Stimulated activated memory B cell treated with anti-CD40 and anti-IgM and Interleukin-4, amounts not matched to agents 10 μg/mL and 1 μg/mL and 100 μg/mL, for 72 hours (primary cell): ENCODE results near the gene OSBP.

Experiments used
- ATAC-seq: fragments of 150-1000 bp; cut with Tn5 transposase; 2 replicates; pipeline ENCODE4 v1.10.0; 2021
- H3K27ac Mint-ChIP-seq: one replicate; pipeline ENCODE4 v1.8.0; 2022; ENCODE audit warnings: mild to moderate bottlenecking, mixed read lengths
- H3K27me3 Mint-ChIP-seq: one replicate; pipeline ENCODE4 v1.8.0; 2022; ENCODE audit warnings: mixed read lengths
- H3K36me3 Mint-ChIP-seq: one replicate; pipeline ENCODE4 v1.8.0; 2022; ENCODE audit warnings: mixed read lengths
- H3K4me1 Mint-ChIP-seq: one replicate; pipeline ENCODE4 v1.8.0; 2022; ENCODE audit warnings: mixed read lengths
- H3K4me3 Mint-ChIP-seq: one replicate; pipeline ENCODE4 v1.8.0; 2022; ENCODE audit warnings: mild to moderate bottlenecking, moderate library complexity, mixed read lengths
- H3K9me3 Mint-ChIP-seq: one replicate; pipeline ENCODE4 v1.8.0; 2022; ENCODE audit warnings: mixed read lengths

OSBP gene

GRCh38 chr11:59616396-59616982 is 915 bp upstream of the OSBP start:
- no peaks in the 10 kb centered on the region for H3K9me3 Mint-ChIP-seq
- no peak for ATAC-seq
- peaks cover 14% of the 10 kb centered on the region for H3K36me3 Mint-ChIP-seq
- peak overlapping the region; percentile 76 for H3K27ac Mint-ChIP-seq
- no peaks in the 10 kb centered on the region for H3K27me3 Mint-ChIP-seq
- peak overlapping the region; percentile 67 for H3K4me3 Mint-ChIP-seq
- H3K4me1 Mint-ChIP-seq: peaks cover 34% of the 10 kb centered on the region

DNA sequence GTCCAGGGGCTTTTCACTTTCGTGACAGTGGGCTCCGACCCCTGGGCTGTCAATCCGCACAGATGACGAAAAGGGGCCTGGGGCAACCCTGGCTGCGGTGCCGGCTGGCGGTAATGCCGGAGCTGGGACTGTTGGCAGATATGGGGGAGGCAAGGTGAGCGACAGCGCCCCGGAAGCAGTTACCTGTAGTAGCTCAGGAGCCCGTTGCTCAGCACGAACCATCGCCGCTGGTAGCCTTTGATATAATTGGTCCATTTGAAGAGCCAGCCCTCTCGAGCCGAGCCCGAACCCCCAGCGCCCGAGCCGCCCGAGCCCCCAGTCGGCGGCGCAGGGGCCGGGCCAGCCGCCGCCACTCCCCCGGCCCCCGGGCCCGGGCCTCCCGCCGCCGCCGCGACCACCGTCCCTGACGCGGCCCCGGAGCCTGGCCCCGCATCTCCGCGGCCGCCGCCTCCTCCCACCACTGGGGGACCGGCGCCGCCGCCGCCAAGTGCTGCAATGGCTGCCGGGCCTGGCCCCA is 396 bp downstream of the OSBP start:
- Mint-ChIP-seq H3K27ac (peak overlapping the region; percentile 76), H3K4me3 (peak overlapping the region; percentile 94), H3K36me3 (peaks cover 14% of the 10 kb centered on the region), H3K4me1 (peaks cover 37% of the 10 kb centered on the region), H3K9me3 (no peaks in the 10 kb centered on the region), H3K27me3 (no peaks in the 10 kb centered on the region)
- peak; percentile 2 for ATAC-seq

DNA sequence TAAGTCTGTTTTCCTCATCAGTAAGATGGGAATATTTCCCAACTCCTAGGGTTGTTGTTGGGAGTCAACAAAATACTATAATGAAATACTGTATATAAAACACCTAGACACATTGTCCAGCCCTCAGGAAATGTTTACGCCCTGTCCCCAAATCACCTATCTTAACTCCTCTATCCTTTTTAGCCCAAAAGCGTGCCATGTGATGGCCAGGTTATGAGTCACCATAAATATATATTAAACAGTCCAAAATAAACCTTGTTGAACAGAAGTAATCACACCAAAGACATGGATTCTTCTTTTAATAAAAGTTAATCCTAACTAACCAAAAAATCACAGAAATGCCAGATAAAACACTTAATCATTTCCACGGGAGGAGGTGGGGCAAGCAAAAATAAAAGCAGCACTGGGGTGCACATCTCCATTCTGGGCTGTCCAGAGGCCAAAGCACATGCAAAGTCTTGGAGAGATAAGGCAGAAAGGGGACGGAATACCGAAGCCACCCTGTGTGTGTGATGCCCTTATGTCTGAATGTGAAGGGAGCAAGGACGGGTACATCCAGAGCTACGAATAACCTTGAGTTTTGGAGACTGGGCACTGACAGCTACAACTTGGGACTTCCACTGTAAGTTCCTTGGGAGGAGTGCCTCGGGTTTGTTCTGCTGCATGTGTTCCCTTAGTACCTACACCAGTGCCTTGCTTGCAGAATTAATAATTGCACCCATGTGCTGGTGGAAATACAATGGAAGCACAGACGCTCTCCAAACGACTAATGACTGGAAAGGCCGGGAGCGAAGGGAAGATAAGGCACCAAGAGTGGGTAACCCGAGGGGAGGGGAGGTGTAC is 1.1 kb downstream of the OSBP start:
- Mint-ChIP-seq H3K4me1 (peaks cover 37% of the 10 kb centered on the region), H3K36me3 (peaks cover 15% of the 10 kb centered on the region), H3K9me3 (no peaks in the 10 kb centered on the region), H3K27ac (peak overlapping the region; percentile 76), H3K27me3 (no peaks in the 10 kb centered on the region), H3K4me3 (peak overlapping the region; percentile 94)
- ATAC-seq: no peak

GRCh38 chr11:59611570-59612565 is 3.7 kb downstream of the OSBP start:
- Mint-ChIP-seq H3K4me1 (peaks cover 37% of the 10 kb centered on the region), H3K4me3 (no peak overlapping the region), H3K9me3 (no peaks in the 10 kb centered on the region), H3K27ac (no peak overlapping the region), H3K36me3 (peaks cover 41% of the 10 kb centered on the region), H3K27me3 (no peaks in the 10 kb centered on the region)
- ATAC-seq: no peak

- H3K27ac Mint-ChIP-seq: no peak overlapping the region
- peaks cover 55% of the 10 kb centered on the region for H3K36me3 Mint-ChIP-seq
- peaks cover 37% of the 10 kb centered on the region for H3K4me1 Mint-ChIP-seq
- no peaks in the 10 kb centered on the region for H3K9me3 Mint-ChIP-seq
- ATAC-seq: no peak
- H3K4me3 Mint-ChIP-seq: no peak overlapping the region
- H3K27me3 Mint-ChIP-seq: no peaks in the 10 kb centered on the region
These were observed 5.3 kb downstream of the OSBP start for GRCh38 chr11:59610289-59610688.

DNA sequence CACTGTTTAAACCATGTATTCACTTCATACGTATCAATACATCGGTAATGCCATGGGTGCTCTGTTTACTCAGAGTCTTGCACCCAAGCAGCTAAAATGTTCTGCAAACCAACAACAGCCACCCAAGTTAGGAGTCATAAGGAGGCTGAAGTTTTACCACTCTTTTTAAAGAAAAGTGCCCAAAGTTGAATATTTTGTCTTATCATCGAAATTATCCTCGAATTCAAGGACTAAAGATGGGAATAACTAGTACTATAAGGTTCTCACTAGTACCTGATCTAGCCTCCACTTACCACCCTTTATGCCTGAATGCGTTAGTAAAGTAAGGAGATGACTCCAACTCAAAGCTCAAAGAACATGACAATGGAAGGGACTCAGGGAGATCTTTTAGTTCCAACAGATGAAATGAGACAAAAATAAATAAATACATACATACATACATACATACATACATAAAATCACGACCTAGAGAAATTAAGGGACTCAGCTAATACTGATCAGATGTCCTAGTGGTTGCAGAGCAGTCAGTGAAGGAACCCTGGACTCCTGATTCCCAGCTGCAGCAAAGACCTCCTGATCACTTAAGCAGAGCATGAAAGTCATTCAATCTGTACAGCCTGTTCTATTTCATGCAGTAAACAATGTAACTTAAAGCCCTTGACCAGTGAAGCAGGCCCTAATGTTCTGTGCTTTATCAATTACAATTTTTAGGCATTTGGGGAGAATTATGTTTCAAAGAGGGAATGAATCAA is 7.7 kb downstream of the OSBP start:
- Mint-ChIP-seq H3K4me1 (peaks cover 24% of the 10 kb centered on the region), H3K27me3 (no peaks in the 10 kb centered on the region), H3K9me3 (no peaks in the 10 kb centered on the region), H3K27ac (no peak overlapping the region), H3K36me3 (peaks cover 68% of the 10 kb centered on the region), H3K4me3 (no peak overlapping the region)
- ATAC-seq: no peak

DNA sequence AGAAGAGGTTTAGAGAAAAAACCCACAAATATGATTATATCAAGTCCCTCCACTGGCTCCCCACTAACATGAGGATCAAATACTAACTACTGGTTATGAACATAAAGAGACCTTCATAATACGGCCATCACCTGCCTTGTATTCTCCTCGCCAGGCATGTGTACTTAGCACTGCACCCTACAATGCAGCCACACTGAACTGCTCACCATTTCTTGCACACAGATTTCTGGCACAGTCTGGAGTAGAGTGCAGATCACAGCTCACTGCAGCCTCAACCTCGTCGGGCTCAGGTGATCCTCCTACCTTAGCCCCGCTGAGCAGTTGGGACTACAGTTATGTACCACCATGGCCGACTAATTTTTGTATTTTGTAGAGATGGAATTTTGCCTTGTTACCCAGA is 13.1 kb downstream of the OSBP start:
- Mint-ChIP-seq H3K4me1 (peaks cover 8% of the 10 kb centered on the region), H3K36me3 (peaks cover 84% of the 10 kb centered on the region), H3K9me3 (no peaks in the 10 kb centered on the region), H3K27me3 (no peaks in the 10 kb centered on the region), H3K27ac (no peak overlapping the region), H3K4me3 (no peak overlapping the region)
- no peak for ATAC-seq

GRCh38 chr11:59601788-59602187 is 13.8 kb downstream of the OSBP start:
- no peak overlapping the region for H3K27ac Mint-ChIP-seq
- peaks cover 8% of the 10 kb centered on the region for H3K4me1 Mint-ChIP-seq
- ATAC-seq: no peak
- H3K9me3 Mint-ChIP-seq: no peaks in the 10 kb centered on the region
- H3K36me3 Mint-ChIP-seq: peaks cover 81% of the 10 kb centered on the region
- H3K27me3 Mint-ChIP-seq: no peaks in the 10 kb centered on the region
- no peak overlapping the region for H3K4me3 Mint-ChIP-seq

GRCh38 chr11:59600636-59601035 is 14.9 kb downstream of the OSBP start:
- Mint-ChIP-seq H3K36me3 (peaks cover 78% of the 10 kb centered on the region), H3K27me3 (no peaks in the 10 kb centered on the region), H3K4me1 (peaks cover 8% of the 10 kb centered on the region), H3K27ac (no peak overlapping the region), H3K9me3 (no peaks in the 10 kb centered on the region), H3K4me3 (no peak overlapping the region)
- no peak for ATAC-seq

- H3K4me3 Mint-ChIP-seq: no peak overlapping the region
- no peaks in the 10 kb centered on the region for H3K27me3 Mint-ChIP-seq
- H3K9me3 Mint-ChIP-seq: no peaks in the 10 kb centered on the region
- H3K36me3 Mint-ChIP-seq: peaks cover 76% of the 10 kb centered on the region
- peaks cover 8% of the 10 kb centered on the region for H3K4me1 Mint-ChIP-seq
- H3K27ac Mint-ChIP-seq: no peak overlapping the region
- ATAC-seq: no peak
These were observed 15.3 kb downstream of the OSBP start for GRCh38 chr11:59600234-59600633.

DNA sequence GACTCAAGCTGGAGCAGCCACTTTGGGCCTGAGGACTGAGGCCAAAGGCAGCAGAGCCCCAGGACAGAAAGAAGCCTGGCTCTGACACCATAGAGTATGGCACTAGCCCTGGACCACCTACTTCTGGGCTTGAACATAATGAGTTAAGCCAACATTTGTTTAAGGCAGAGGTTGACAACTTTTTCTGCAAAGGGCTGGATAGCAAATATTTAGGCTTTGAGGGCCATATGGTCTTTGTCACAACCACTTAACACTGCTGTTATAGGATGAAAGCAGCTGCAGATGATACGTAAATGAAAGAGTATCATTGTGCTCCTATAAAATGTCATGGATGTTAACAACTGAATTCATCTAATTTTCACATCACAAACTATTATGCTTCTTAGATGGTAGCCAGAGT is 16.6 kb downstream of the OSBP start:
- Mint-ChIP-seq H3K27ac (no peak overlapping the region), H3K36me3 (peaks cover 81% of the 10 kb centered on the region), H3K27me3 (no peaks in the 10 kb centered on the region), H3K9me3 (no peaks in the 10 kb centered on the region), H3K4me3 (no peak overlapping the region), H3K4me1 (peaks cover 6% of the 10 kb centered on the region)
- no peak for ATAC-seq

DNA sequence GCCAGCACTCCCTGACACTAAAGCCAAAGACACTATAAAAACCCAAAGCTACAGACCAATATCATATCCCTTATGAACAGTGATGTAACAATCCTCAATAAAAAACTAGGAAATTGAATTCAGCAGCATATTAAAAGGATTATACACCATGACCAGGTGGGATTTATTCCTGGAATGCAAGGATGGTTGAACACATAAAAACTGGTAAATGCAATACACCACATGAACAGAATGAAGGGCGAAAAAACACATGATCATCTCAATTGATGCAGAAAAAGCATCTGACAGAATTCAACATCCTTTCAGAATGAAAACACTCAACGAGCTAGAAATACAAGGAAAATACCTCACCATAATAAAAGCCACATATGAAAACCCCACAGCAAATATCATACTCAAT is 31.3 kb downstream of the OSBP start:
- peaks cover 54% of the 10 kb centered on the region for H3K36me3 Mint-ChIP-seq
- H3K27ac Mint-ChIP-seq: no peak overlapping the region
- H3K4me1 Mint-ChIP-seq: peaks cover 11% of the 10 kb centered on the region
- H3K9me3 Mint-ChIP-seq: peaks cover 8% of the 10 kb centered on the region
- H3K27me3 Mint-ChIP-seq: no peaks in the 10 kb centered on the region
- no peak overlapping the region for H3K4me3 Mint-ChIP-seq
- ATAC-seq: no peak

GRCh38 chr11:59582006-59582405 is 33.6 kb downstream of the OSBP start:
- Mint-ChIP-seq H3K4me1 (peaks cover 14% of the 10 kb centered on the region), H3K27me3 (no peaks in the 10 kb centered on the region), H3K27ac (no peak overlapping the region), H3K4me3 (no peak overlapping the region), H3K9me3 (peaks cover 8% of the 10 kb centered on the region), H3K36me3 (peaks cover 61% of the 10 kb centered on the region)
- ATAC-seq: no peak

GRCh38 chr11:59578369-59578768 is 37.2 kb downstream of the OSBP start:
- peaks cover 62% of the 10 kb centered on the region for H3K36me3 Mint-ChIP-seq
- H3K9me3 Mint-ChIP-seq: no peaks in the 10 kb centered on the region
- no peak for ATAC-seq
- H3K27ac Mint-ChIP-seq: no peak overlapping the region
- peaks cover 8% of the 10 kb centered on the region for H3K4me1 Mint-ChIP-seq
- no peaks in the 10 kb centered on the region for H3K27me3 Mint-ChIP-seq
- no peak overlapping the region for H3K4me3 Mint-ChIP-seq
